OCI-LY1 (cell line): ENCODE data around the gene MYO18B.

ENCODE experiments used
- EZH2 ChIP-seq: fragments of 200-600 bp; sonication (generic), shearing (Covaris generic); IDR thresholded peaks from 2 replicates; pipeline ENCODE4 v1.8.0; 2017; ENCODE audit warnings: borderline replicate concordance, mixed run types, mild to moderate bottlenecking, antibody characterized with exemption, low read length, moderate library complexity, mixed read lengths
- TF ChIP-seq, protein P1 (sequence below): fragments of 200-600 bp; sonication (generic), shearing (Covaris generic); IDR thresholded peaks from 2 replicates; pipeline ENCODE4 v1.5.1; 2017; ENCODE audit warnings: mild to moderate bottlenecking, antibody characterized with exemption, low read length, moderate library complexity, mixed read lengths

- TF ChIP-seq, protein P1, sequence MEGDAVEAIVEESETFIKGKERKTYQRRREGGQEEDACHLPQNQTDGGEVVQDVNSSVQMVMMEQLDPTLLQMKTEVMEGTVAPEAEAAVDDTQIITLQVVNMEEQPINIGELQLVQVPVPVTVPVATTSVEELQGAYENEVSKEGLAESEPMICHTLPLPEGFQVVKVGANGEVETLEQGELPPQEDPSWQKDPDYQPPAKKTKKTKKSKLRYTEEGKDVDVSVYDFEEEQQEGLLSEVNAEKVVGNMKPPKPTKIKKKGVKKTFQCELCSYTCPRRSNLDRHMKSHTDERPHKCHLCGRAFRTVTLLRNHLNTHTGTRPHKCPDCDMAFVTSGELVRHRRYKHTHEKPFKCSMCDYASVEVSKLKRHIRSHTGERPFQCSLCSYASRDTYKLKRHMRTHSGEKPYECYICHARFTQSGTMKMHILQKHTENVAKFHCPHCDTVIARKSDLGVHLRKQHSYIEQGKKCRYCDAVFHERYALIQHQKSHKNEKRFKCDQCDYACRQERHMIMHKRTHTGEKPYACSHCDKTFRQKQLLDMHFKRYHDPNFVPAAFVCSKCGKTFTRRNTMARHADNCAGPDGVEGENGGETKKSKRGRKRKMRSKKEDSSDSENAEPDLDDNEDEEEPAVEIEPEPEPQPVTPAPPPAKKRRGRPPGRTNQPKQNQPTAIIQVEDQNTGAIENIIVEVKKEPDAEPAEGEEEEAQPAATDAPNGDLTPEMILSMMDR: no peak
- TF ChIP-seq EZH2: no peak
These were observed 166.2 kb downstream of the MYO18B start for GRCh38 chr22:25908212-25908611.
